OCI-LY3 (cell line): Measurements from ENCODE around the gene RPUSD3.

Experiments
- CTCF ChIP-seq: fragments of 200-600, 300-600 bp; sonication (generic); IDR thresholded peaks from 2 replicates; pipeline ENCODE4 v1.5.1; 2014; ENCODE audit warnings: antibody characterized with exemption, low read length, low read depth
- EZH2phosphoT487 ChIP-seq: fragments of 200-600 bp; shearing (Covaris generic); IDR thresholded peaks from 2 replicates; pipeline ENCODE4 v1.6.1; 2018; ENCODE audit warnings: antibody characterized with exemption, mixed run types, low read depth

GRCh38 chr3:9806137-9806536 is 37.7 kb downstream of the RPUSD3 start:
- TF ChIP-seq CTCF = no peak
- TF ChIP-seq EZH2phosphoT487 = no peak
